Left renal pelvis (tissue), 4 donors: ENCODE results near the gene DHRS1. TPM values are rescaled to one million over a fixed set of nuclear protein-coding genes. Genes with fewer than 3 reads are reported as not detected.
"Not testable (repeated sequence)": the region's sequence is repeated elsewhere in the genome, so short reads cannot be mapped to it uniquely, and the experiment has no call there.

Experiments
- DNase-seq, 4 donors: peaks; one replicate each; pipeline ENCODE4 v3.0.0-alpha.2; 2013; ENCODE audit warnings: low read depth in 4 of 4, low spot score in 3 of 4
- polyA plus RNA-seq, 4 donors: library from polyadenylated mRNA; unstranded; fragments of 120-200 nt; gene quantifications; one replicate each; pipeline ENCODE4 v1.2.1, GENCODE V29; 2013; ENCODE audit not compliant: insufficient read length in 4 of 4

The DHRS1 gene
- polyA plus RNA-seq, 4 donors = 27.8 to 54.8 (median 43.2) TPM

DNA sequence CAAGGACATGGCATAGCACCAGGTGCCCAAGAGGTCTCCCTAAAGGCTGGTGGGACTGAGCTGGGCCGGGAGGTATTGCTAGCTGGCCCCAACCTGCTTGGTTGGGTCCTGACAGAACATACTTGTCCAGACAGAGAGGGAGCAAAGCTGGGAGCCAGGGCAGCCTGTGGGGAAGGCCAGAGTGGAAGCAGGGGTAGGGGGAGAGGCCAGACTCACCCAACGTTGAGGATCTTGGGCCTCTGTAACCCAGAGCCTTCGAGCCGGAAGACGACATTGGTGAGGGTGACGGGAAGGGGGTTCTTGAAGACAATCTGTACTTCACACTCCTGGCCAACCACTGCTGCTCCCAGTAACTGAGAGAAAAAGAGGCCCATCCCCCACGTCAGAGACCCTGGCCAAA is 45.6 kb downstream of the DHRS1 start:
- DNase-seq = no peak

DNA sequence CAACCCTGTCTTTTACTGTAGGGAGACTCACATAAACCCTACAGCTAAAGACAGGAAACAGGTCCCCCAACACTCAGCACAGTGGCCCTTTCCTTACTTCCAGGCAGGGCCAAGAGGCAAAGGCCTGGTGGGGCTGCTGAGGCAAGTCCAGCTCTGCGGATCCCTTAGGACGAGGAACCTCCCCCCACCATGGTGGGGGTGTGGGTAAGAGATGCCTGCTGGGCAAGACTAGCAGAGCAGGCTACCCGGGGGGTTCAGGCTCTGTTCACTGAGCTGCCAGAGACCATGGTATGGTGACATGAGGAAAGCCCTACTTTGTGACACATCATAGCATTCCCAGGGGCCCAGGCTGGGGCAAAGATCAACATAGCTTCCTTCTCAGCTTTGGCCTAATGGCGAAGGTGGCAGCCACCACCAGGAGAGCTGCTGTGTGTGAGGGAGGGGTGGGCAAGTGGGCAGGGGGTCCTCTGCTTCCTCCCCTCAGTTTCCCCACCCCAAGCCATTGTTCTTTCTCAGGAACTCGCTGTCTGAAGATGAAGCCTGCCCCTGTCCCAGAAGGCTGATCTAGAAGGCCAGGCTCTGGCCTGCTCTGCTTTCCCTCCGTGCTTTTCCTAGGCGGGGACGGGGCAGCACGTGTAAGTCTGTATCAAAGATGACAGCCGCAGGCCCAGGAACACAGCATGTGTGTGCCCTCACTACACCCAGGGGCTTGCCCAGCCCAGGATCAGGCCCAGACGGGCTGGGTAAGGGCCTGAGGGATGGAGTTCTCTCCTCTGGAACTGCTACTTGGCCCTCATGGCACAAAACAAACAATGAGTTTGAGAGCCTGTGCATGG is 47.1 kb downstream of the DHRS1 start:
- DNase-seq = no peak

DNA sequence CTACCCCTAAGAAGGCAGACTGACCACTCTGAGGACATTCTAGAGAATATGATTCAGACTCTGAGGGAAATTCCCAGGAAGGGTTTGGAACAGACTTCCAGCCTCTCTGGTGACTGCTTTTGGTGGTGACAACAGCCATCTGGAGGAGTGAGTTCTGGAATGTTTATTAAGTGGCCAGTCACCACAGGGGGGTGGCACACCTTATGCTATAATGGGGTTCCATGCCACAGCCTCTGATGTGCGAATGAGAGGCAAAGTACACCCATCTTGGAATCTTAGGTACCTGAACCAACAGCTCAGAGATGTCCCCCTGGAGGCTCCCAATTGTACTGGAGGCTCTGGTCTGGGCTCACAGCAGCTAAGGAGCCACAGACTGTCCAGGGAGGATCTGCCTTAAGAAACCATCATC is 47.7 kb downstream of the DHRS1 start:
- DNase-seq = no peak

DNA sequence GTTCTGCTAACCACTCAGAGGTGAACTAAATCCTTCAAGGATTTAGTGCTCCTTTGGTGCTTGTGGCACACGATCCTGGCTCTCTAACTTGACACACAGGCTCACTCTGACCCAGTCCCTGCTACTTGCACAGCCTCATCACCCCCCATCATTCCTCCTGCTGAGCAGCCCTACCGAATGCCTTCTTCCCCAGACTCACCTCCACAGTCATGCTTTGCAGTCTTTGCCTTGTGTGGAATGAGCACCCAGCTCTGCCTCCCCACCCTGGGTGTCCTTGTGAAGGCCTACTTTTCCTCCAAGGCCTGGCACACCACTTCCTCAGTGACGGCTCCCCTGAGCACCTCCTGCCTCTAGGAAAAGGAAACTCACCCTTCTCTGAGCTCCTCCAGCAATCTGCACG is 49.2 kb downstream of the DHRS1 start:
- no peak for DNase-seq

DNA sequence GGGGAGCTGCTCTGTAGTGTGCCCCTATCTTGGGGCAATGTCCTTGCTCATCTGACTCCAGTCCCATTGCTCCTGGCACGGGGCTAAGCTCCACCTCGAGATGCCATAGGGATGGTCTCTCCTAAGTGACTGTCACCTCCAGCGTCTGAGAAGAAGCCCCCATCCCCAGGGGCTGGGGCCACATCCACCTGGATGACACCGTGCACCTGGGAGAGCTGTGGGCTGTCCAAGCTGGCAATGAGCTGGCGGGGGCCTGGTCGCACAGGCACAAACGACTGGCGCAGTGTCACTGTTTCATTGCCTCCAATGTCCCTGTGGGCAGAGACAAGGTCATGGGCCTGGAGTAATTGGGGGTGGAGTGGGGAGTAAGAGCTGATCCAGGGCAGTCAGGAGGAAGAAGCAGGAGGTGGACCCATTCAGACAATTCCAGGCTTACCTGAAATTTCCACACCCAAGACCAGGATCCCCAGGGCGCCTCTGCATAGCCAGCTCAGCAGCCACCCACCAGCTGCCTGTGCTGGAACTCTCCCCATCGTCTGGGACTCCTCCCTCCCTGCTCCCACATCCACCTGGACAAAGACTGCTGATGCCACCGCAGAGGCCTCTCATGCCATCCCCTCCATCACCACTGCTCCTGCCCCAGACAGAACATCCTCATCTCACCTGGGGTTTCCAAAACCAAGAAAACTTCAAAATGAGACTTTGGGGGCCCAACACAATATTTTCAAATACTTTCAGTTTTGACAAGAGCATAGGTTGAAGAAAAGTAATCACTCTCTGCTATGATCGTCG is 50.2 kb downstream of the DHRS1 start:
- DNase-seq = no peak

DNA sequence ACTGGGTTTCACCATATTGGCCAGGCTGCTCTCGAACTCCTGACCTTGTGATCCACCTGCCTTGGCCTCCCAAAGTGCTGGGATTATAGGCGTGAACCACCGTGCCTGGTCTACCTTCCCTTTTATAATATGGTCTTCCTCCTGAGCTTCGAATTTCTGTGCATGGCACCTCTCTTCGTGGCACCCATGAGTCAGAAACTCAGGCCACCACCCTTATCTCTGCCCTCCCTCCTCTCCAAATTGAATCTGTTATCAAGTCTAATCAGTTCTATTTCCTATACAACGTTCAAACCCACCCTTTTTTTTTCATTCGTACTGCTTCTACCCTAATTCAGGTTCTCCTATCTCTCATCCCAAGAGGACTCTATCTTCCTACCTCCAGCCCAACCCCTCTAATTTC is 52.2 kb downstream of the DHRS1 start:
- DNase-seq = no peak

DNA sequence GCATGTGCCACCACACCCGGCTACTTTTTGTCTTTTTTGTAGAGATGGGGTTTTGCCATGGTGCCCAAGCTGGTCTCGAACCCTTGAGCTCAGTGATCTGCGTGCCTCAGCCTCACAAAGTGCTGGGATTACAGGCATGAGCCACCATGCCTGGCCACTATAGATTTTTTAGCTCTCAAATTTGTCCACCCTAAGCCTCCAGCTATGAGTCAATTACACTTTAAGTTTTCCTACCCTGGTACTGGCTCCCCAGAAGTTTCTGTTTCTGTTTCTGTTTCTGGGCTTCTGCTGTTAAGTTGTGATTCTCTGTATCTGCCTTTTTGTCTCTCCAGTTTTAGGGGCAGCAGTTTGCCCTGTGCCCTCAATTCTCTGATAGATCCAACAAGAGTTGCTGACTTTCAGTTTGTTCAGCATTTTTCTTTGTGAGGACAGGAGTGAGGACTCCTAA is 52.8 kb downstream of the DHRS1 start:
- DNase-seq = no peak

DNA sequence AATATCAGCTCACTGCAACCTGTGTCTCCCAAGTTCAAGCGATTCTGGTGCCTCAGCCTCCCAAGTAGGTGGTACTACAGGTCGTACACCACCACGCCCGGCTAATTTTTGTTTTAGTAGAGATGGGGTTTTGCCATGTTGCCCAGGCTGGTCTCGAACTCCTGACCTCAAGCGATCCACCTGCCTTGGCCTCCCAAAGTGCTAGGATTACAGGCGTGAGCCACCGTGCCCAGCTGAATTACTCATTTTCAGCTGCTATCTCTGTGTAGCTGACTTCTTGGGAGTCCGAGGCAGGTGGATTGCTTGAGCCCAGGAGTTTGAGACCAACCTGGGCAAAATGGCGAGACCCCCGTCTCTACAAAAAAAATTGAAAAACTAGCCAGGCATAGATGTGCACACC is 54.2 kb downstream of the DHRS1 start:
- DNase-seq = not testable (repeated sequence)

DNA sequence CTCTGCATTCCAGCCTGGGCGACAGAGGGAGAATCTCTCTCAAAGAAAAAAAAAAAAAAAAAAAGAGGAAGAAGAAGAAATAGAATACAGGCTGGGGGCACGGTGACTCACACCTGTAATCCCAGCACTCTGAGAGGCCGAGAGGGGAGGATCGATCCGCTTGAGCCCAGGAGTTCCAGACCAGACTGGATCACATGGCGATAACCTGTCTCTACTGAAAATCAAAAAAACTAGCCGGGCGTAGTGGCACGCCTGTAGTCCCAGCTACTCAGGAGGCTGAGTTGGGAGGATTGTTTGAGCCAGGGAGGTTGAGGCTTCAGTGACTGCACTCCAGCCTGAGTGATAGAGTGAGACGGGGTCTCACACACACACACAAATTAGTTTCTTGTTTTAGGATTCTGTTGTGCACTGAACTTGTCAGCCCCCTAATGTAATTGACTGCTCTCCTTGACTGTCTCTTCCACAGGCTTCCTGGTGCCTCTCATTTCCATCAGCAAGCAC is 56.2 kb downstream of the DHRS1 start:
- peak in 1 of 4 donors; percentile 14 for DNase-seq

DNA sequence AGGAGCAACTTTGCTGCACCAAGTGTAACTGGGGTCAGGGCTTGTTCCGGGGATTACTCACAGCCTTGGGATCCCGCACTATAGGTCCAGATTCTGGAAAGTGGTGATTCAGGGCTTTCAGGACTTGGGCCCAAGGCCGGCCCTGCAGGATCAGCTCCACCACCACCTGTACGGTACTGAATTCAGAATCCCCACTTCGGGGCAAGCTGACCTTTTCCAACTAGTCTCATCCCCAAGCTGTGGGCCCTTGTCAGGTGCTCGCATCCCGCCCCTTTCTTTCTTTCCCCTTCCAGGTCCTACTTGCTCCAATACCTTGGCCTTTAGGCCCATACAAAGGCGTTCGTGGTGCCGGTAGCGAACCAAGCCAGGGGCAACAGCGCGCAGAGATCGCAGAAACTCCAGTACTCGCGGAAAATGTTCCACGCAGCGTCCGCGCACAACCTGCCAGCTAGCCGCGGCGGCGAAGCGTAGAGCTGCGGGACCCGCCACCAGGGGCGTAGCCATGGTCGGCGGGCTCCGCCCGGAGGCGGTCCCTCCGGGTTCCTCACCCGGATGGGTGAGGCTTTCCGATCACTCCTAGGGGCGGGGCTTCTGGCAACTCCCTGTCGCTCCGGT is 57.6 kb downstream of the DHRS1 start:
- peak in 2 of 4 donors; percentile 87 to 88 for DNase-seq

Other genes with a start within 250 kb of the DHRS1 start
- 1 to 10 TPM; 1.2 to 2.0 (median 1.8) TPM for gene CARMIL3, start 247.8 kb downstream of the DHRS1 start, polyA plus RNA-seq
- not detected for gene CPNE6, start 228.2 kb downstream of the DHRS1 start, polyA plus RNA-seq
- gene PCK2, start 205.5 kb downstream of the DHRS1 start, polyA plus RNA-seq = 10 to 100 TPM in 3 of 4 donors, 1 to 10 TPM in 1; 7.7 to 31.0 (median 24.0) TPM
- 10 to 100 TPM; 41.2 to 90.6 (median 73.0) TPM for gene DCAF11, start 185.0 kb downstream of the DHRS1 start, polyA plus RNA-seq
- gene NRL, start 184.8 kb downstream of the DHRS1 start, polyA plus RNA-seq = 1 to 10 TPM in 3 of 4 donors, under 1 TPM in 1; 0.59 to 4.1 (median 2.1) TPM
- 1 to 10 TPM in 1 of 4 donors, under 1 TPM in 3; 0.55 to 1.6 (median 0.79) TPM for gene FITM1, start 169.1 kb downstream of the DHRS1 start, polyA plus RNA-seq
- 100 to 1,000 TPM; 131 to 226 (median 197) TPM for gene PSME1, start 163.6 kb downstream of the DHRS1 start, polyA plus RNA-seq
- gene EMC9, start 158.2 kb downstream of the DHRS1 start, polyA plus RNA-seq = 10 to 100 TPM in 3 of 4 donors, 1 to 10 TPM in 1; 9.7 to 21.4 (median 19.4) TPM
- 100 to 1,000 TPM; 134 to 185 (median 166) TPM for gene PSME2, start 153.2 kb downstream of the DHRS1 start, polyA plus RNA-seq
- gene RNF31, start 152.3 kb downstream of the DHRS1 start, polyA plus RNA-seq = 10 to 100 TPM; 44.8 to 59.8 (median 47.4) TPM
- 10 to 100 TPM; 46.1 to 68.1 (median 57.0) TPM for gene IRF9, start 138.5 kb downstream of the DHRS1 start, polyA plus RNA-seq
- 100 to 1,000 TPM in 1 of 4 donors, 10 to 100 TPM in 3; 28.0 to 100 (median 57.9) TPM for gene REC8, start 127.7 kb downstream of the DHRS1 start, polyA plus RNA-seq
- gene IPO4, start 111.0 kb downstream of the DHRS1 start, polyA plus RNA-seq = 10 to 100 TPM; 19.8 to 39.5 (median 31.0) TPM
- gene TM9SF1, start 104.3 kb downstream of the DHRS1 start, polyA plus RNA-seq = 10 to 100 TPM; 32.9 to 43.7 (median 35.4) TPM
- 10 to 100 TPM in 1 of 4 donors, 1 to 10 TPM in 3; 4.2 to 12.0 (median 5.6) TPM for gene TSSK4, start 94.1 kb downstream of the DHRS1 start, polyA plus RNA-seq
- 10 to 100 TPM; 27.8 to 58.4 (median 52.0) TPM for gene CHMP4A, start 86.3 kb downstream of the DHRS1 start, polyA plus RNA-seq
- gene MDP1, start 83.7 kb downstream of the DHRS1 start, polyA plus RNA-seq = 10 to 100 TPM in 3 of 4 donors, 1 to 10 TPM in 1; 8.3 to 16.9 (median 11.3) TPM
- 100 to 1,000 TPM; 189 to 230 (median 217) TPM for gene NEDD8, start 67.4 kb downstream of the DHRS1 start, polyA plus RNA-seq
- gene GMPR2, start 66.9 kb downstream of the DHRS1 start, polyA plus RNA-seq = 100 to 1,000 TPM in 3 of 4 donors, 10 to 100 TPM in 1; 65.6 to 124 (median 117) TPM
- 10 to 100 TPM; 57.3 to 62.1 (median 60.1) TPM for gene TINF2, start 57.2 kb downstream of the DHRS1 start, polyA plus RNA-seq
- gene TGM1, start 36.6 kb downstream of the DHRS1 start, polyA plus RNA-seq = 1 to 10 TPM; 1.6 to 6.6 (median 2.6) TPM
- gene RABGGTA, start 28.2 kb downstream of the DHRS1 start, polyA plus RNA-seq = 10 to 100 TPM; 19.4 to 28.6 (median 20.3) TPM
- gene NOP9, start 70 bp upstream of the DHRS1 start, polyA plus RNA-seq = 10 to 100 TPM; 20.0 to 27.0 (median 25.4) TPM
- 10 to 100 TPM; 20.2 to 28.4 (median 24.5) TPM for gene CIDEB, start 8.2 kb upstream of the DHRS1 start, polyA plus RNA-seq
- 1 to 10 TPM; 1.7 to 4.4 (median 3.0) TPM for gene LTB4R2, start 10.4 kb upstream of the DHRS1 start, polyA plus RNA-seq
- 1 to 10 TPM; 2.1 to 6.5 (median 4.9) TPM for gene LTB4R, start 11.7 kb upstream of the DHRS1 start, polyA plus RNA-seq
- gene ADCY4, start 35.3 kb upstream of the DHRS1 start, polyA plus RNA-seq = 10 to 100 TPM in 3 of 4 donors, 1 to 10 TPM in 1; 8.4 to 23.3 (median 20.0) TPM
- 1 to 10 TPM; 2.3 to 4.3 (median 3.8) TPM for gene RIPK3, start 40.2 kb upstream of the DHRS1 start, polyA plus RNA-seq
- gene NFATC4, start 68.4 kb upstream of the DHRS1 start, polyA plus RNA-seq = 100 to 1,000 TPM in 1 of 4 donors, 10 to 100 TPM in 3; 52.5 to 151 (median 78.2) TPM
- gene NYNRIN, start 99.2 kb upstream of the DHRS1 start, polyA plus RNA-seq = 10 to 100 TPM; 46.0 to 95.5 (median 49.4) TPM
- 1 to 10 TPM; 2.2 to 4.7 (median 2.6) TPM for gene CBLN3, start 129.9 kb upstream of the DHRS1 start, polyA plus RNA-seq
- gene KHNYN, start 130.2 kb upstream of the DHRS1 start, polyA plus RNA-seq = 10 to 100 TPM; 35.8 to 50.0 (median 40.5) TPM
- gene SDR39U1, start 143.0 kb upstream of the DHRS1 start, polyA plus RNA-seq = 10 to 100 TPM; 37.9 to 82.1 (median 52.3) TPM
- gene CMA1, start 208.5 kb upstream of the DHRS1 start, polyA plus RNA-seq = under 1 TPM; 0.16 to 0.58 (median 0.34) TPM